ENCODE data around the gene JAZF1. TPM values are rescaled to one million over a fixed set of nuclear protein-coding genes. Genes with fewer than 3 reads are reported as not detected.

The JAZF1 gene
- total and polyA plus RNA-seq, 7 donors, result 2.3 to 10.6 (median 5.3) TPM

- H3K9me3 ChIP-seq, result no peaks in the 10 kb centered on the region
- intact Hi-C loops (cut with DNase I), result no loop called here
- H3K27me3 ChIP-seq (ENCODE audit: insufficient read depth in 3 of 3, low read length in 2 of 3), result no peaks in the 10 kb centered on the region
- peaks cover 4% of the 10 kb centered on the region for H3K4me1 ChIP-seq
- DNase-seq (no peak), ATAC-seq (peak in 1 of 4 donors; percentile 64)
- no peak for TF ChIP-seq CTCF (IDR thresholded peaks at IDR 0.05)
- H3K4me3 ChIP-seq, result no peak overlapping the region
- no peak overlapping the region for H3K27ac ChIP-seq
- no peaks in the 10 kb centered on the region for H3K36me3 ChIP-seq (ENCODE audit: insufficient read depth in 1 of 2, low read depth in 1 of 2)
These were observed 16.6 kb downstream of the JAZF1 start for GRCh38 chr7:28163949-28164348.

- intact Hi-C loops (cut with DNase I), result no loop called here
- 92 to 97% (median 96%) methylated on average over 1 of the region's 1 CpG for WGBS, 3 donors
These were observed 19.3 kb downstream of the JAZF1 start for GRCh38 chr7:28161331-28161730.

GRCh38 chr7:28160551-28160991 lies 20.0 kb downstream of the JAZF1 start:
- 63 to 79% (median 74%) methylated on average over 4 of the region's 4 CpGs for WGBS, 3 donors
- Histone ChIP-seq H3K36me3 (ENCODE audit: insufficient read depth in 1 of 2, low read depth in 1 of 2) (no peaks in the 10 kb centered on the region), H3K27ac (no peak overlapping the region), H3K27me3 (ENCODE audit: insufficient read depth in 3 of 3, low read length in 2 of 3) (no peaks in the 10 kb centered on the region), H3K9me3 (no peaks in the 10 kb centered on the region), H3K4me1 (peaks cover 6% of the 10 kb centered on the region), H3K4me3 (no peak overlapping the region)
- no peak for TF ChIP-seq CTCF (IDR thresholded peaks at IDR 0.05)
- ATAC-seq (peak in 1 of 4 donors; percentile 34), DNase-seq (no peak)
- intact Hi-C loops (cut with DNase I), result no loop called here

More at GRCh38 chr7:28161331-28161730, 19.3 kb downstream of the JAZF1 start:
- Histone ChIP-seq H3K4me3 (no peak overlapping the region), H3K9me3 (no peaks in the 10 kb centered on the region), H3K27ac (no peak overlapping the region), H3K36me3 (ENCODE audit: insufficient read depth in 1 of 2, low read depth in 1 of 2) (no peaks in the 10 kb centered on the region), H3K27me3 (ENCODE audit: insufficient read depth in 3 of 3, low read length in 2 of 3) (no peaks in the 10 kb centered on the region), H3K4me1 (peaks cover 2% of the 10 kb centered on the region)
- DNase-seq, result no peak
- ATAC-seq, result no peak
- no peak for TF ChIP-seq CTCF (IDR thresholded peaks at IDR 0.05)

GRCh38 chr7:28157831-28158416 lies 22.7 kb downstream of the JAZF1 start:
- DNase-seq, result no peak
- no peak overlapping the region for H3K27ac ChIP-seq
- no peaks in the 10 kb centered on the region for H3K9me3 ChIP-seq
- ATAC-seq, result peak in 1 of 4 donors; percentile 43
- no peaks in the 10 kb centered on the region for H3K27me3 ChIP-seq (ENCODE audit: insufficient read depth in 3 of 3, low read length in 2 of 3)
- H3K4me1 ChIP-seq, result peaks cover 15% of the 10 kb centered on the region
- H3K36me3 ChIP-seq (ENCODE audit: insufficient read depth in 1 of 2, low read depth in 1 of 2), result no peaks in the 10 kb centered on the region
- intact Hi-C loops (cut with DNase I), result no loop called here
- 79 to 82% (median 80%) methylated on average over 7 of the region's 7 CpGs for WGBS, 3 donors
- no peak for TF ChIP-seq CTCF (IDR thresholded peaks at IDR 0.05)
- H3K4me3 ChIP-seq, result no peak overlapping the region

Data from psoas muscle (tissue), 8 donors.